Mucosa of gallbladder (tissue), 1 donor: ENCODE measurements around the gene ABCB8. TPM values are rescaled to one million over a fixed set of nuclear protein-coding genes. Genes with fewer than 3 reads are reported as not detected.

Experiments used
- DNase-seq: peaks from one replicate; pipeline ENCODE4 v3.0.0-alpha.2; 2020; ENCODE audit warnings: low spot score
- total RNA-seq: library from RNA; stranded (reverse); gene quantifications from one replicate; pipeline ENCODE4 v1.2.1, GENCODE V29; 2021
- donor health status: DM: no; HTN: no; CAD: no.

Gene ABCB8
- total RNA-seq: 43.9 TPM

DNA sequence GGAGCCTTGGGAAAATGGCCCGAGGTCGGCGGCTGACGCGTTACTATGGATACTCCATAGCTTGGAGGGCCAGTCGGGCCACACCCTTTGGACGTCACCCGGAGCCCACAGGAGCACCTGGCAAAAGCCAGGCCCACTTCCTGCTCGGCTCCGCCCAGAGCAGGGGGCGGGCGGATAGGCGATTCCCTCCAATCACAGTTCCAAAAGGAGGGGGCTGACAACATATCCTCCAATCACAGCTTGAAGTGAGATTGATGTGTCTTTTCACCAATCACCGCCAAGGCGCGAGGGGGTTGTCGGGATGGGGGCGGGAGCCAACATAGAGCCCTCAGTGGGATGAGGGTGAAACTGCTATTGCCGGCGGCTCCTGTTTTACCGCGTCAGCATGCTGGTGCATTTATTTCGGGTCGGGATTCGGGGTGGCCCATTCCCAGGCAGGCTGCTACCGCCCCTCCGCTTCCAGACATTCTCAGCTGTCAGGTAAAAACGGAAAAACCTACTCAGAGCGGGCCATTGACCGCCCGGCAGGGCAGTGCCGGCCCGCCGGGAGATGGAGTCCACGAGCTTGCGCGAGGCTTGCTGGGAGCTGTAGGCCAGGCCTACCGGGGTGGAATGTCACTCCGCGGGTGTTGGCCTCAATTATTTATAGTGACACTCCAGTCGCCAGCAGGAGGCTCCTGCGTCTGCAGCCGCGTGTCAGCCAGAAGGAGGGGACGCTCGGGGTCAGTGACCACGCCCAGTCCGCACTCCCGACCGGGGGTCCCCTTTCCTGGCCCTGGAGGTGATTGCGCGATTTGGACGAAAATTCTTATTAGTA, at the start of gene ABCB8:
Gene ABCB8 (plus strand): TSS at position 320 of the 817 bp plus-strand sequence. CDS start 66 bp downstream, at position 386.
- DNase-seq: peak; percentile 100

GRCh38 chr7:150979713-150980390, 48.4 kb upstream of the ABCB8 start:
- DNase-seq: no peak

DNA sequence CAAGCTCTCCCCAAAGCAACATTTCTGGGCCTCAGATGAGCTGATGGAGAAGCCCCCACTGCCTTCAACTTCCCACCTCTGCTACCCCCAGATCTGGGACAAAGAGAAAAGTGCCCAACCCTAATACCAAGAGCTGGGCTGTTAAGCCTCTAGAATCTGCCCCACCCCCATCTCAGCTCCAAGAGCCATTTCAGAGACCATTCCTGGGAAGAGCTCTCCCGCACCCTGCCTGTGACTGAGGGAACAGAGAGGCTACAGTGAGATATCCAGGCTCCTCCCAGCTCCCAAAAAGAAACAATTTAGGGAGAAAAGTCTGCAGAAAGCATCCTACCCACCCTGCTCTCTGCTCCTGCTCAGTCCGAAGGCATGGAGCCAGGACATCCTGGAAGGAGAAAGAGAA, 47.6 kb upstream of the ABCB8 start:
- DNase-seq: no peak

- DNase-seq: no peak
Measured at GRCh38 chr7:150981644-150982043, 46.6 kb upstream of the ABCB8 start.

GRCh38 chr7:150982351-150982750, 45.9 kb upstream of the ABCB8 start:
- DNase-seq: no peak

DNA sequence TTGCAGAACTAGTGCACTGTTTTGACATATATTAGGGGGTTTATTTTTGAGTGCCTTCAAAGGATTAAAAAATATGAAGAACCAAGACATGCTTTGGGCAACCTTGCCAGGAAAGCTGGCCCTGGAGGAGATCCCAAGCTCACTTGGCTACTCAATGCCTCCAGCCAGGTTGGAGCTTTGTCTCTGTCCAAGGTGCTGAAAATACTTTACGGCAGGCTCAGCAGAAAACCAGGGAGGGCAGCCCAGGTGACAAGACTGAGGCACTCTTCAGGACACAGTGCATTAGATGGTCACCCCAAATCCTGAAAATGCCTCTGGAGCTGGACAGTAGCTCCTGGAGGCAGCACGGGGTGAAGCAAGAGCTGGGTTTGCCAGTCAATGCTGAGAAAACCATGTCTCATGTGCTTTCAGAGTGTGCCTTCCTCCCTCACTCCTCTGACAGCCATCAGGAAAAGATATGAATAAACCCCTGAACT, 44.3 kb upstream of the ABCB8 start:
- DNase-seq: no peak

DNA sequence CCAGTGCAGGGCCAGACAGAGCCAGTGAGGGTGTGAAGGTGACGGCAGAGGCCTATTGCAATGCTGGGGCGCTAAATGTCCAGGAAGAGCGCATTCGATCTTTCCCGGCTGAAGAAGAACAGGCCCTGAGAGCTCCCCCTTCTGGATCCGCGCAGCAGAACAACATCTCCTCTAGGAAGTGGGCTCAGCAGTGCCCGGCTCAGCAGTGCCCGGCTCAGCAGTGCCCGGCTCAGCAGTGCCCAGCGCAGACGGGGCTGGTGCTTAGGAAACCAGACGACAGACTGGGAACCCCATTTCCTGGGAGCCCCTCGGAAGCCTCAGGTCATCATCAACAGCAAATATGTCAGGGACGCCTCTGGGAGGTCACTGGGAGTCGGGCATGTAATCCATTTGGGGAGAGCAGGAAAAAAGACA, 42.1 kb upstream of the ABCB8 start:
- DNase-seq: peak; percentile 65

DNA sequence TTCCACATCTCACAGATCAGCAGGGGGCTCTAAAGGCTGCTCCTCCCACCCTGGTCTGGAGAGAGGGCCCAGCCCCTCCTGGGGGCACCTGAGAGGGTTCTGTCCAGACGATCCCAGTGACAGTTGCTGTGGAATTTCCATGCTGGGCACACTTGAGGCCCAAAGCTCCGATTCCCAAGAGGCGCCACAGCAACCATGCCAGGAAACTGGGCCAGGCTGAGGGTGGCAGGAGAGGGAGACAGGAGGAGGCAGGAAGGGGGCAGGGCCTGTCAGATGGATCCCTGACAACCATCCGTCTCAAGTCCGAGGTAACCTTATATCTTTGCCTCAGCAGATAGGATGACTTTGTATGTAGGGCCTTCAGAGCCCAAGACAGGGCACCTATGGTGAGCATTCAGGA, 41.7 kb upstream of the ABCB8 start:
- DNase-seq: no peak

DNA sequence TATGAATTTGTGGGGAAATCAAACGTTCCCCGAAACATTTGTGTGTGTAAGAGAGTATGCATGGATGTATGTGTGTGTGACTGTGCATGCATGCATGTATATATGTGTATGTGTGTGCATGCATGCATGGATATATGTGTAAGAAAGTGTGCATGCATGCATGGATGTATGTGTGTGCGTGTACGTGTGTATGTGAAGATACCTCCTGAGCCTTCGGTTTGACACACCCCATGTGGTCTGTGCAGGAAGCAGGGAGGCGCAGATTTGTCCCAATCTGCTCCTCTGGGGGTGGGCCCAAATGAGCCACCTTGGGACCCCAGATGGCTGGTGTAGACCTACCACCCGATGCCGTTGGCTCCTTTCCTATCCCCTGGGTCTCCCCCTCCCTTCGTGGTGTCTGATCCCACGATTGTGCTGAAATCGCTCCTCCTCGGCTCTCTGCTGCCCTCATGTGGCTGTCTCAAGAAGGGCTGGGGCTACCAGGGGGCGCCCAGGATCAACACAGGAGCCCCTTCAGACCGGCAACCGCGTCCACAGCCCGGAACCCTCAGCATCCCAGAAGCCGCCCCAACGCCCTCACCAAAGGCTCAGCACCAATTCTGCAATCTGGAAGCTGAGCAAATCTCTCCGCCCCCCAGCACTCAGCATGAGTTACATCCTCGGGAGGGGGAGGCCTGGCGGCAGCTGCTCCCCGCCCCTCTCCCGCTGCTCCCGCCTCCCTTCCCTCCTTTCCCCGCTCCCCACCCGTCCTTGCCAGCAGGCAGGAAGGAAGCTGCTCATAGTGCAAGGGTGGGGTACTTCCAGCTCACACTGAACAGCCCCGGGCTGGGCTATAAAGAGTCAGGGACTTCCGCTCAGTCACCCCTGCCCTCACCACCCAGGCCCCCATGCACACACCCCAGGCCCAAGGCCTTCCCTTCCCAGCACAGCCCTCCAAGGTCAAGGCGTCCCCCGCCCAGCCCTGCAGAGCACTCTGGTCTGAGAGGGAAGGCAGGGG, 39.7 kb upstream of the ABCB8 start:
- DNase-seq: no peak

- DNase-seq: no peak
Measured at GRCh38 chr7:150989456-150989855, 38.8 kb upstream of the ABCB8 start.

DNA sequence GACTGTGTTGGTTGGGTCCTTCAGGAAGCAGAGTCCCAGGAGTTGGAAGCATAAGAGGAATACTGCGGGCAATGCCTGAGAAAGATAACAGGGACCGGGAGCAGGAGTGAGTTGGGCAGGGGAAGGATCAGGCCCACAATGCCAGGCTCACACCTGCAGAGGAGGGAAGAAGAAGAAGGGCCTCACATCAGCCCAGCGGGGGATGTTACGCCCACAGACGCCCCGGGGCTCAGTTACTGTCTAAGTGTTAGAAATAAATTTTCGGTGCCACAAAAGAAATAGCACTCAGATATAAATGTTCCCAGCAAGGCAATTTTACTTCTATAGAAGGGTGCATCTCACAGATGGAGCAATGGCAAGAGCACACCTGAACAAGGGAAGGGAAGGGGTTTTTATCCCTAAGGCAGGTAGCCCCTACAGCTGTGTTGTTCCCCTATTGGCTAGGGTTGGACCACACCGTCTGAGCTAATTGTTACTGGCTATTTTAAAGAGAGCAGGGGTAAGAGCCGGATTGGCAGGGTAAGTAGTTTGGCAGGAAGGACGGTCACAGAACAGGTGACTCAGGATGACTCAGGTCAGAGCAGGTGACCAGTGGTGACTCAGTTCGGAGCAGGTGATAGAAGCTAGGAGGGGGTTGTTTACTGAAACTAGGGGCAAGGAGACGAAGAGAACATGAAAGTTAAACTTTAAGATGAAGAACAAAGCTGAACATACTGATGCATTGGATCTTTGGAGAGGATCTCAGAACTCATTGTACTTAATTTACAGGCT, 37.6 kb upstream of the ABCB8 start, which contains the start of gene NOS3:
Gene NOS3 (plus strand): TSS at position 602 of the 771 bp plus-strand sequence. CDS start 2,787 bp downstream, outside the sequence.
- no peak for DNase-seq

DNA sequence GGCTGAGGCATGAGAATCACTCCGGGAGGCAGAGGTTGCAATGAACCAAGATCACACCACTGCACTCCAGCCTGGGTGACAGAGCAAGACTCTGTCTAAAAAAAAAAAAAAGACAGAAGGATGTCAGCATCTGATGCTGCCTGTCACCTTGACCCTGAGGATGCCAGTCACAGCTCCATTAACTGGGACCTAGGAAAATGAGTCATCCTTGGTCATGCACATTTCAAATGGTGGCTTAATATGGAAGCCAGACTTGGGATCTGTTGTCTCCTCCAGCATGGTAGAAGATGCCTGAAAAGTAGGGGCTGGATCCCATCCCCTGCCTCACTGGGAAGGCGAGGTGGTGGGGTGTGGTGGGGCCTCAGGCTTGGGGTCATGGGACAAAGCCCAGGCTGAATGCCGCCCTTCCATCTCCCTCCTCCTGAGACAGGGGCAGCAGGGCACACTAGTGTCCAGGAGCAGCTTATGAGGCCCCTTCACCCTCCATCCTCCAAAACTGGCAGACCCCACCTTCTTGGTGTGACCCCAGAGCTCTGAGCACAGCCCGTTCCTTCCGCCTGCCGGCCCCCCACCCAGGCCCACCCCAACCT, 36.1 kb upstream of the ABCB8 start:
- DNase-seq: no peak

DNA sequence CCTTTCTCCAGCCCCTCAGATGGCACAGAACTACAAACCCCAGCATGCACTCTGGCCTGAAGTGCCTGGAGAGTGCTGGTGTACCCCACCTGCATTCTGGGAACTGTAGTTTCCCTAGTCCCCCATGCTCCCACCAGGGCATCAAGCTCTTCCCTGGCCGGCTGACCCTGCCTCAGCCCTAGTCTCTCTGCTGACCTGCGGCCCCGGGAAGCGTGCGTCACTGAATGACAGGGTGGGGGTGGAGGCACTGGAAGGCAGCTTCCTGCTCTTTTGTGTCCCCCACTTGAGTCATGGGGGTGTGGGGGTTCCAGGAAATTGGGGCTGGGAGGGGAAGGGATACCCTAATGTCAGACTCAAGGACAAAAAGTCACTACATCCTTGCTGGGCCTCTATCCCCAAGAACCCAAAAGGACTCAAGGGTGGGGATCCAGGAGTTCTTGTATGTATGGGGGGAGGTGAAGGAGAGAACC, 35.4 kb upstream of the ABCB8 start:
- no peak for DNase-seq

DNA sequence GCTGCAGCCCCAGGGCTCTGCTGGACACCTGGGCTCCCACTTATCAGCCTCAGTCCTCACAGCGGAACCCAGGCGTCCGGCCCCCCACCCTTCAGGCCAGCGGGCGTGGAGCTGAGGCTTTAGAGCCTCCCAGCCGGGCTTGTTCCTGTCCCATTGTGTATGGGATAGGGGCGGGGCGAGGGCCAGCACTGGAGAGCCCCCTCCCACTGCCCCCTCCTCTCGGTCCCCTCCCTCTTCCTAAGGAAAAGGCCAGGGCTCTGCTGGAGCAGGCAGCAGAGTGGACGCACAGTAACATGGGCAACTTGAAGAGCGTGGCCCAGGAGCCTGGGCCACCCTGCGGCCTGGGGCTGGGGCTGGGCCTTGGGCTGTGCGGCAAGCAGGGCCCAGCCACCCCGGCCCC, 34.7 kb upstream of the ABCB8 start:
- DNase-seq: no peak

DNA sequence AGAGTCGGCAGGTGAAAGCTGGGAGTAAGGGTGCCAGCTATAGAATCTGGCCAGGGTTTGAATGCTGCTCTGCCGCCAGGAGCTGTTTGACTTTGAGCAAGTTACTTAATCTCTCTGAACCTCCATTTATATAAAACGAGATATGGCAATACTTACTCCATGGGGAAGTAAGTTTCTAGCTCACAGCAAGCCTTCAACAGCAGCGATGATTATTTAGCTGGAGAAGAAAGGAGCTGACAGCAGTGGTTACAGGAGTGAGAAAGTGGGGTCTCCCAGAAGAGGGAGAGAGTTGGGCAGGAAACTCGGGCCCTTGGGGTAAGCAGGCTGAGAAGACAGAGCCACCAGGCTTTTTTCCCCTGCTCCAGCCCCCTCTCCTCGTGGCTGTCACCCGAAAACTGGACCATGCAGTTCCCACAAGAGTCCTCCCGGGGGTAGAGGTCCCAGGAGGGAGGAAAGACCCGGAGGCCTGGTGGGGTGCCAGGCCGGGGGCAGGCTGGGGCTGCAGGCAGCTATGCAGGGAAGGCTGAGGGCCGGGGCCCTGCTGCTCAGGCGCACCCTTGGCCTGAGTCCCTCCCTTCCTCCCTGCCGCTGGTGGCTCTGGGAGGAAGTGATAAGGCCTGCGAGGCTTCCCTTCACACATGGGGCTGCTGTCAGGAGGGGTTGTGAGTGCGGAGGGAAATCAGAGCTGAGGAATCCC, 34.0 kb upstream of the ABCB8 start:
- DNase-seq: no peak

- DNase-seq: no peak
Measured at GRCh38 chr7:150994838-150995510, 33.3 kb upstream of the ABCB8 start.

GRCh38 chr7:150996376-150997074, 31.7 kb upstream of the ABCB8 start:
- DNase-seq: no peak

DNA sequence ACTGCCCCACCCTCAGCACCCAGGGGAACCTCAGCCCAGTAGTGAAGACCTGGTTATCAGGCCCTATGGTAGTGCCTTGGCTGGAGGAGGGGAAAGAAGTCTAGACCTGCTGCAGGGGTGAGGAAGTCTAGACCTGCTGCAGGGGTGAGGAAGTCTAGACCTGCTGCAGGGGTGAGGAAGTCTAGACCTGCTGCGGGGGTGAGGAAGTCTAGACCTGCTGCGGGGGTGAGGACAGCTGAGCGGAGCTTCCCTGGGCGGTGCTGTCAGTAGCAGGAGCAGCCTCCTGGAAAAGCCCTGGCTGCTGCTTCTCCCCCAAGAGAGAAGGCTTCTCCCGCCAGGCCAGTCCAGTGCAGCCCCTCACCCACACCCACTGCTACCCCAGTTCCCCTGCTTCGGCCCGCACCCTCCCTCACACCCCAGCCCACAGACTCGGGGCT, 31.2 kb upstream of the ABCB8 start:
- DNase-seq: no peak

DNA sequence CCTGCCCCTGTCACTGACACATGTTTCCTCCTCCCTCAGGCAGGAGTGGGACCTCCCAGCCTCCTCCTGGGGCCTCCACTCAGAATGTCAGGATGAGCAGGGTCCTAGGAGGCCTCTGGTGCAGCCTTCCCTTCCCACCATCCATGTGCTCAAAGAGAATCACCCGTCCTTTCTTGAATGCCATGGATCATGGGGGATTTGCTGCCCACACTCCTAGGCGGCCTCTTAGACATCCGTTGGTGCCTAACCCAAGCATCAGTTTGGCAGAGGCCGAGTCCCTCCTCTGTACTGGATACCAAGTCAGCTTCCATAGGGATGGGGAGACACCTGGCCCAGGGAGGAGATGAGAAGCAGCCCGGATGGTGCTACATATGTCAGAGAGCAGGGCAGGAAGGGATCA, 30.4 kb upstream of the ABCB8 start:
- no peak for DNase-seq
